K562 (cell line): ENCODE results near the gene ALDOC. TPM values are rescaled to one million over a fixed set of nuclear protein-coding genes. Genes with fewer than 3 reads are reported as not detected.
A peak's percentile ranks its signal among the peaks of the same experiment; 100 is the strongest.

Source experiments
- ATAC-seq: fragments of 200-7000 bp; cut with Tn5 transposase; 3 replicates; pipeline ENCODE4 v1.9.1; 2020; ENCODE audit warnings: moderate library complexity
- BruUV-seq: library from RNA; stranded (reverse); fragments of 400-500 nt; replicated peaks from 2 replicates; lab custom pipeline; 2021; lab: Mats Ljungman, UMichigan
- CTCF ChIA-PET: fragments of 300-600 bp; formaldehyde crosslinking; extraction: SDS; loops from one replicate; lab custom pipeline; 2021; ENCODE audit warnings: low intra/inter-chr PET ratio; lab: Yijun Ruan, JAX
- POLR2A ChIA-PET: fragments of 300-600, 350-650 bp; sonication (Branson Sonifier 250); formaldehyde crosslinking; extraction: SDS; loops from one replicate; lab custom pipeline; 2021; ENCODE audit warnings: antibody characterized with exemption, inconsistent platforms; lab: Yijun Ruan, JAX
- DNase-seq, 4 experiments: peaks; one replicate each; pipeline versions ENCODE4 v3.0.0 to v3.0.0-alpha.2; 2011 to 2018; ENCODE audit warnings: low spot score in 3 of 4, mixed read lengths in 3 of 4; ENCODE audit errors: extremely low read depth in 1 of 4
- FAIRE-seq: peaks from 2 replicates; lab custom pipeline; 2011; peaks lifted over from hg19 to GRCh38; lab: Jason Lieb, UNC
- H2AFZ ChIP-seq: 2 replicates; pipeline ENCODE4 v1.6.0; 2011; ENCODE audit warnings: low read depth, low read length, control low read depth, inconsistent platforms
- H3K27ac ChIP-seq: fragments of 200-600 bp; 3 replicates; pipeline ENCODE4 v1.8.0; 2011; ENCODE audit warnings: low read depth, mild to moderate bottlenecking, control low read depth, inconsistent platforms, low read length, moderate library complexity, mixed read lengths; ENCODE audit errors: extremely low read depth
- H3K27me3 ChIP-seq, 2 experiments: fragments of 300-600 bp in 1 of 2; 2 replicates in 1 of 2; 3 replicates in 1 of 2; pipeline versions ENCODE4 v1.6.0 to v1.8.0; 2011; ENCODE audit warnings: inconsistent platforms in 2 of 2, low read length in 2 of 2, mild to moderate bottlenecking in 1 of 2, mixed read lengths in 1 of 2, moderate library complexity in 1 of 2; ENCODE audit not compliant: control insufficient read depth in 2 of 2, insufficient read depth in 2 of 2
- H3K36me3 ChIP-seq: fragments of 300-600 bp; 3 replicates; pipeline ENCODE4 v1.8.0; 2011; ENCODE audit warnings: mild to moderate bottlenecking, low read length, inconsistent platforms; ENCODE audit not compliant: control insufficient read depth, insufficient read depth
- H3K4me1 ChIP-seq, 2 experiments: fragments of 200-600 bp in 1 of 2; replicated peaks in 1 of 2; 2 replicates in 1 of 2; 3 replicates in 1 of 2; pipeline versions ENCODE4 v1.5.1 to v1.8.0; 2011; ENCODE audit warnings: inconsistent platforms in 2 of 2, low read length in 2 of 2, mild to moderate bottlenecking in 1 of 2, mixed read lengths in 1 of 2, moderate library complexity in 1 of 2; ENCODE audit not compliant: control insufficient read depth in 2 of 2, insufficient read depth in 2 of 2
- H3K4me2 ChIP-seq: 2 replicates; pipeline ENCODE4 v1.6.1; 2011; ENCODE audit warnings: low read length, control low read depth, inconsistent platforms, mixed read lengths; ENCODE audit not compliant: insufficient read depth
- H3K4me3 ChIP-seq: fragments of 200-600 bp; sonication (generic), shearing (Covaris generic); 2 replicates; pipeline ENCODE4 v1.5.1; 2016; ENCODE audit warnings: control low read depth, inconsistent platforms
- H3K79me2 ChIP-seq: fragments of 200-600 bp; 3 replicates; pipeline ENCODE4 v1.8.0; 2011; ENCODE audit warnings: low read length, inconsistent platforms; ENCODE audit not compliant: control insufficient read depth, insufficient read depth
- H3K9ac ChIP-seq, 2 experiments: 2 replicates each; pipeline versions ENCODE4 v1.6.0 to v1.6.1; 2011; ENCODE audit warnings: low read depth in 2 of 2, low read length in 2 of 2, control low read depth in 1 of 2, inconsistent platforms in 1 of 2, mild to moderate bottlenecking in 1 of 2, mixed read lengths in 1 of 2; ENCODE audit not compliant: insufficient read depth in 1 of 2
- H3K9me1 ChIP-seq: one replicate; pipeline ENCODE4 v1.6.0; 2011; ENCODE audit warnings: inconsistent platforms, mild to moderate bottlenecking, low read length, moderate library complexity; ENCODE audit not compliant: control insufficient read depth, insufficient read depth
- H3K9me3 ChIP-seq: replicated peaks from 2 replicates; pipeline ENCODE4 v1.5.1; 2011; ENCODE audit warnings: low read depth, low read length, inconsistent platforms; ENCODE audit not compliant: control insufficient read depth, insufficient read depth
- H4K20me1 ChIP-seq: replicated peaks from 2 replicates; pipeline ENCODE4 v1.6.1; 2011; ENCODE audit warnings: low read length, inconsistent platforms, mixed read lengths; ENCODE audit not compliant: control insufficient read depth, insufficient read depth
- AFF4 ChIP-seq: sonication (generic); formaldehyde crosslinking; IDR thresholded peaks from 2 replicates; pipeline ENCODE4 v1.8.0; 2023; ENCODE audit warnings: mild to moderate bottlenecking, missing genetic modification reagents
- ARID2 ChIP-seq: fragments of 450-650 bp; IDR thresholded peaks from 2 replicates; pipeline ENCODE4 v1.6.1; 2017; ENCODE audit warnings: antibody characterized with exemption, mild to moderate bottlenecking
- ATF3 ChIP-seq, 2 experiments: fragments of 450-650 bp in 1 of 2; sonication (generic) in 1 of 2; formaldehyde crosslinking in 1 of 2; IDR thresholded peaks in 1 of 2; conservative IDR thresholded peaks in 1 of 2; 2 replicates each; pipeline versions ENCODE4 v1.6.1 to v1.8.1; 2016 to 2023; ENCODE audit warnings: mild to moderate bottlenecking in 2 of 2, moderate library complexity in 2 of 2, inconsistent platforms in 1 of 2, missing genetic modification reagents in 1 of 2
- ID3 ChIP-seq, 2 experiments: fragments of 250-450 bp in 1 of 2; fragments of 450-650 bp in 1 of 2; sonication (Bioruptor Pico) in 1 of 2; IDR thresholded peaks; 2 replicates each; pipeline versions ENCODE4 v1.6.1 to v1.8.0; 2016 to 2021; ENCODE audit warnings: mild to moderate bottlenecking in 2 of 2, moderate library complexity in 2 of 2, missing compliant biosample characterization in 1 of 2, missing genetic modification characterization in 1 of 2
- OTX1 ChIP-seq: fragments of 450-650 bp; formaldehyde crosslinking; IDR thresholded peaks from 2 replicates; pipeline ENCODE4 v1.4.0; 2022; ENCODE audit warnings: mild to moderate bottlenecking
- RAD21 ChIP-seq, 2 experiments: fragments of 250-450 bp in 1 of 2; fragments of 450-650 bp in 1 of 2; sonication (Bioruptor Pico) in 1 of 2; formaldehyde crosslinking in 1 of 2; IDR thresholded peaks in 1 of 2; conservative IDR thresholded peaks in 1 of 2; 2 replicates each; pipeline versions ENCODE4 v1.4.0 to v1.8.0; 2020 to 2022; ENCODE audit warnings: mild to moderate bottlenecking in 2 of 2, moderate library complexity in 1 of 2
- SMC3 ChIP-seq: conservative IDR thresholded peaks from 2 replicates; pipeline ENCODE4 v1.6.1; 2011; ENCODE audit warnings: low read depth, low read length, improper control_type of control experiment; ENCODE audit not compliant: insufficient read depth
- ZC3H4 ChIP-seq: sonication (generic); formaldehyde crosslinking; IDR thresholded peaks from 2 replicates; pipeline ENCODE4 v1.9.0; 2021; ENCODE audit warnings: missing genetic modification reagents, borderline replicate concordance
- WGBS: fragments of 100-300 bp; shearing (Covaris generic); methylation state at CpG from one replicate; pipeline ENCODE4 v1.1.6; 2016; ENCODE audit warnings: low coverage, mixed read lengths; ENCODE audit not compliant: insufficient coverage; ENCODE audit errors: missing lambda C conversion rate; 5-methylcytosine and 5-hydroxymethylcytosine counted together
- in situ Hi-C: fragments of 300-500 bp; cut with MboI; formaldehyde crosslinking; loops from 4 replicates; pipeline ENCODE4 v1.15.0; 2018; ENCODE audit warnings: inconsistent platforms, mixed read lengths
- intact Hi-C: fragments of 100-400 bp; cut with micrococcal nuclease; formaldehyde crosslinking; loops from 2 replicates; pipeline ENCODE4 v1.14.2; 2022
- polyA plus RNA-seq, 8 experiments: library from polyadenylated mRNA; depleted of rRNA in 4 of 8; stranded (reverse) in 5 of 8; unstranded in 3 of 8; fragments of >200 nt; fragmentation: Nextera tagmentation in 2 of 8; fragmentation: Illumina TruSeq in 1 of 8; extraction: Ambion mirVana in 2 of 8; extraction: Trizol in 1 of 8; gene quantifications; 2 replicates each; pipeline versions ENCODE4 v1.2.1 to v1.2.3, GENCODE V29; 2011 to 2014; ENCODE audit warnings: inconsistent platforms in 1 of 8, missing spikeins in 1 of 8
- total RNA-seq, 7 experiments: library from RNA; depleted of rRNA in 6 of 7; stranded (reverse); fragments of >200 nt in 6 of 7; fragmentation: Illumina TruSeq in 2 of 7; extraction: Trizol in 2 of 7; gene quantifications; 2 replicates each; pipeline versions ENCODE4 v1.2.1 to v1.2.3, GENCODE V29; 2011 to 2021; ENCODE audit warnings: low replicate concordance in 1 of 7
- TF ChIP-seq, protein P1 (sequence below): fragments of 450-650 bp; formaldehyde crosslinking; IDR thresholded peaks from 2 replicates; pipeline ENCODE4 v1.4.0; 2022; ENCODE audit warnings: missing genetic modification characterization

The ALDOC gene
- total and polyA plus RNA-seq, 9 of the 15 experiments (the other 6 are each of a cell fraction or from before 2014, with no cell fraction given) = 43.2 to 263 (median 99.2) TPM

GRCh38 chr17:28612936-28613872 is 36.5 kb upstream of the ALDOC start:
- BruUV-seq = no TSS peak
- TF ChIP-seq RAD21 (CRISPR knock-in tag; conservative IDR thresholded peaks at IDR 0.05 in 1 of 2, IDR thresholded peaks at IDR 0.05 in 1 of 2) (peak; percentile 53 to 72), AFF4 (CRISPR knock-in tag) (no peak), ATF3 (IDR thresholded peaks at IDR 0.05) (peak; percentile 45), ATF3 (CRISPR knock-in tag; conservative IDR thresholded peaks at IDR 0.05) (no peak), ARID2 (no peak), ID3 (CRISPR knock-in tag; IDR thresholded peaks at IDR 0.05) (no peak), ID3 (tag; IDR thresholded peaks at IDR 0.05) (0 out of 2 replicates have a peak, but pooled peaks have one; percentile 15), SMC3 (peak; percentile 48), ZC3H4 (CRISPR knock-in tag) (no peak), OTX1 (0 out of 2 replicates have a peak, but pooled peaks have one; percentile 48)
- TF ChIP-seq, protein P1, sequence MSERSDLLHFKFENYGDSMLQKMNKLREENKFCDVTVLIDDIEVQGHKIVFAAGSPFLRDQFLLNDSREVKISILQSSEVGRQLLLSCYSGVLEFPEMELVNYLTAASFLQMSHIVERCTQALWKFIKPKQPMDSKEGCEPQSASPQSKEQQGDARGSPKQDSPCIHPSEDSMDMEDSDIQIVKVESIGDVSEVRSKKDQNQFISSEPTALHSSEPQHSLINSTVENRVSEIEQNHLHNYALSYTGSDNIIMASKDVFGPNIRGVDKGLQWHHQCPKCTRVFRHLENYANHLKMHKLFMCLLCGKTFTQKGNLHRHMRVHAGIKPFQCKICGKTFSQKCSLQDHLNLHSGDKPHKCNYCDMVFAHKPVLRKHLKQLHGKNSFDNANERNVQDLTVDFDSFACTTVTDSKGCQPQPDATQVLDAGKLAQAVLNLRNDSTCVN (CRISPR knock-in tag) = 0 out of 2 replicates have a peak, but pooled peaks have one; percentile 36

More at GRCh38 chr17:28612936-28613872, 36.5 kb upstream of the ALDOC start:
- no peaks in the 10 kb centered on the region for H3K79me2 ChIP-seq
- intact Hi-C loops (loop anchor here (2.0 kb wide), 1 partner anchor 118 kb away; no protein-coding TSS in a partner anchor), in situ Hi-C loops (no loop called here)
- no peaks in the 10 kb centered on the region for H3K9me3 ChIP-seq
- peaks cover 95% of the 10 kb centered on the region for H3K36me3 ChIP-seq
- DNase-seq (peak; percentile 58 to 68 (median 66)), ATAC-seq (peak; percentile 88), FAIRE-seq (peak; percentile 55)
- H3K9me1 ChIP-seq = no peaks in the 10 kb centered on the region
- ChIA-PET POLR2A (interaction anchor here (0.5 to 4.4 kb wide), 11 partner anchors 11 to 123 kb away, joined by 3 to 25 read pairs (median 4); partner anchors contain the start of genes ALDOC, BLTP2, SDF2 and SUPT6H), CTCF (interaction anchor here (1.9 kb wide), 1 partner anchor 118 kb away, joined by 16 read pairs; no protein-coding TSS in a partner anchor)
- no peak overlapping the region for H3K27ac ChIP-seq
- H3K9ac ChIP-seq = no peak overlapping the region; a peak in 1 of 4 replicates
- H4K20me1 ChIP-seq = 0 out of 2 replicates have a peak, but pooled peaks cover 8% of the 10 kb centered on the region
- no peak overlapping the region for H2AFZ ChIP-seq
- H3K4me2 ChIP-seq = no peak overlapping the region
- WGBS = 85% methylated on average over 6 of the region's 6 CpGs
- no peaks in the 10 kb centered on the region for H3K4me1 ChIP-seq
- H3K27me3 ChIP-seq = no peaks in the 10 kb centered on the region
- H3K4me3 ChIP-seq = no peak overlapping the region
